ENCODE measurements around the gene PIK3CB. TPM values are rescaled to one million over a fixed set of nuclear protein-coding genes. Genes with fewer than 3 reads are reported as not detected.
"Not testable (repeated sequence)": the region's sequence is repeated elsewhere in the genome, so short reads cannot be mapped to it uniquely, and the experiment has no call there.

PIK3CB gene
- polyA plus RNA-seq, 3 donors, result 8.2 to 16.5 (median 14.9) TPM

- H3K27ac ChIP-seq (ENCODE audit: low read depth, low read length), result no peak overlapping the region
- 49 to 92% (median 91%) methylated on average over 4 of the region's 4 CpGs for WGBS, 3 donors
Observed at GRCh38 chr3:138712086-138712485, 122.6 kb downstream of the PIK3CB start.

GRCh38 chr3:138705675-138706074, 129.1 kb downstream of the PIK3CB start:
- WGBS, 3 donors, result 93 to 97% (median 97%) methylated on average over 1 of the region's 1 CpG
- no peak overlapping the region for H3K27ac ChIP-seq (ENCODE audit: low read depth, low read length)

GRCh38 chr3:138696666-138697370, 137.9 kb downstream of the PIK3CB start:
- no peak overlapping the region for H3K27ac ChIP-seq (ENCODE audit: low read depth, low read length)
- 79 to 83% (median 81%) methylated on average over 1 of the region's 1 CpG for WGBS, 3 donors

GRCh38 chr3:138694287-138695007, 140.3 kb downstream of the PIK3CB start:
- no peak overlapping the region for H3K27ac ChIP-seq (ENCODE audit: low read depth, low read length)
- WGBS, 3 donors, result 69 to 88% (median 85%) methylated on average over 8 of the region's 8 CpGs

GRCh38 chr3:138692152-138692551, 142.6 kb downstream of the PIK3CB start:
- H3K27ac ChIP-seq (ENCODE audit: low read depth, low read length), result no peak overlapping the region
- 52 to 76% (median 69%) methylated on average over 3 of the region's 3 CpGs for WGBS, 3 donors

GRCh38 chr3:138691351-138691750, 143.4 kb downstream of the PIK3CB start:
- no peak overlapping the region for H3K27ac ChIP-seq (ENCODE audit: low read depth, low read length)
- WGBS, 3 donors, result 53 to 97% (median 83%) methylated on average over 1 of the region's 1 CpG

- H3K27ac ChIP-seq (ENCODE audit: low read depth, low read length), result no peak overlapping the region
Observed at GRCh38 chr3:138690036-138690435, 144.7 kb downstream of the PIK3CB start.

- H3K27ac ChIP-seq (ENCODE audit: low read depth, low read length), result no peak overlapping the region
- 27 to 39% (median 38%) methylated on average over 5 of the region's 5 CpGs for WGBS, 3 donors
Observed at GRCh38 chr3:138688871-138689299, 145.8 kb downstream of the PIK3CB start.

GRCh38 chr3:138687236-138687635, 147.5 kb downstream of the PIK3CB start:
- H3K27ac ChIP-seq (ENCODE audit: low read depth, low read length), result no peak overlapping the region
- 97 to 100% (median 98%) methylated on average over 1 of the region's 1 CpG for WGBS, 3 donors

GRCh38 chr3:138686771-138687221, 147.9 kb downstream of the PIK3CB start:
- H3K27ac ChIP-seq (ENCODE audit: low read depth, low read length), result no peak overlapping the region

GRCh38 chr3:138684396-138684795, 150.3 kb downstream of the PIK3CB start:
- H3K27ac ChIP-seq (ENCODE audit: low read depth, low read length), result no peak overlapping the region
- 34 to 66% (median 65%) methylated on average over 4 of the region's 4 CpGs for WGBS, 3 donors

- no peak overlapping the region for H3K27ac ChIP-seq (ENCODE audit: low read depth, low read length)
Observed at GRCh38 chr3:138682648-138683047, 152.1 kb downstream of the PIK3CB start.

GRCh38 chr3:138681463-138682220, 153.1 kb downstream of the PIK3CB start:
- 43 to 68% (median 68%) methylated on average over 5 of the region's 5 CpGs for WGBS, 3 donors
- no peak overlapping the region for H3K27ac ChIP-seq (ENCODE audit: low read depth, low read length)

- H3K27ac ChIP-seq (ENCODE audit: low read depth, low read length), result not testable (repeated sequence)
- WGBS, 3 donors, result 80 to 95% (median 94%) methylated on average over 6 of the region's 6 CpGs
Observed at GRCh38 chr3:138680974-138681373, 153.8 kb downstream of the PIK3CB start.

- no peak overlapping the region for H3K27ac ChIP-seq (ENCODE audit: low read depth, low read length)
- 59 to 95% (median 94%) methylated on average over 5 of the region's 5 CpGs for WGBS, 3 donors
Observed at GRCh38 chr3:138678874-138679392, 155.8 kb downstream of the PIK3CB start.

GRCh38 chr3:138678086-138678485, 156.6 kb downstream of the PIK3CB start:
- 86 to 98% (median 93%) methylated on average over 1 of the region's 1 CpG for WGBS, 3 donors
- H3K27ac ChIP-seq (ENCODE audit: low read depth, low read length), result no peak overlapping the region

- no peak overlapping the region for H3K27ac ChIP-seq (ENCODE audit: low read depth, low read length)
- 95 to 98% (median 97%) methylated on average over 1 of the region's 1 CpG for WGBS, 3 donors
Observed at GRCh38 chr3:138675393-138675792, 159.3 kb downstream of the PIK3CB start.

GRCh38 chr3:138673641-138674530, 160.8 kb downstream of the PIK3CB start:
- 53 to 74% (median 69%) methylated on average over 4 of the region's 4 CpGs for WGBS, 3 donors
- no peak overlapping the region for H3K27ac ChIP-seq (ENCODE audit: low read depth, low read length)
